HFFc6 (cell line): ENCODE data around the gene STAM. TPM values are rescaled to one million over a fixed set of nuclear protein-coding genes. Genes with fewer than 3 reads are reported as not detected.

Source experiments
- DNase-seq: peaks from one replicate; pipeline ENCODE4 v3.0.0-alpha.2; 2018
- H3K27ac Mint-ChIP-seq: 2 replicates; pipeline ENCODE4 v1.8.0; 2020; ENCODE audit warnings: mild to moderate bottlenecking, mixed read lengths
- H3K27me3 Mint-ChIP-seq: 2 replicates; pipeline ENCODE4 v1.8.0; 2021; ENCODE audit warnings: mild to moderate bottlenecking, moderate library complexity, mixed read lengths; ENCODE audit not compliant: insufficient read depth
- H3K36me3 Mint-ChIP-seq: 2 replicates; pipeline ENCODE4 v1.8.0; 2021; ENCODE audit warnings: low read depth, mixed read lengths
- H3K4me1 Mint-ChIP-seq: 2 replicates; pipeline ENCODE4 v1.8.0; 2020; ENCODE audit warnings: low read depth, mixed read lengths
- H3K4me3 Mint-ChIP-seq: 2 replicates; pipeline ENCODE4 v1.8.0; 2020; ENCODE audit warnings: mild to moderate bottlenecking, moderate library complexity, mixed read lengths
- H3K9me3 Mint-ChIP-seq: 2 replicates; pipeline ENCODE4 v1.8.0; 2020; ENCODE audit warnings: mild to moderate bottlenecking, mixed read lengths
- total RNA-seq, 6 experiments: library from RNA; stranded (reverse); fragmentation: NEBNext Ultra II Directional; extraction: Animal tissue kit (Norgen Biotek cat#: 25700); gene quantifications; 2 replicates in 1 of 6; 3 replicates in 5 of 6; pipeline ENCODE4 v1.2.3, GENCODE V29; 2021
- TF ChIP-seq, protein P1 (sequence below): fragments of 200-600 bp; sonication (generic); IDR thresholded peaks from 2 replicates; pipeline ENCODE4 v1.5.0; 2021; ENCODE audit warnings: antibody characterized with exemption, mild to moderate bottlenecking

STAM gene
- total RNA-seq, 6 experiments from 2014 or later = 37.8 to 46.9 (median 43.2) TPM

- no peaks in the 10 kb centered on the region for H3K27me3 Mint-ChIP-seq
- H3K36me3 Mint-ChIP-seq = peaks cover 67% of the 10 kb centered on the region
- no peak overlapping the region for H3K4me3 Mint-ChIP-seq
- TF ChIP-seq, protein P1, sequence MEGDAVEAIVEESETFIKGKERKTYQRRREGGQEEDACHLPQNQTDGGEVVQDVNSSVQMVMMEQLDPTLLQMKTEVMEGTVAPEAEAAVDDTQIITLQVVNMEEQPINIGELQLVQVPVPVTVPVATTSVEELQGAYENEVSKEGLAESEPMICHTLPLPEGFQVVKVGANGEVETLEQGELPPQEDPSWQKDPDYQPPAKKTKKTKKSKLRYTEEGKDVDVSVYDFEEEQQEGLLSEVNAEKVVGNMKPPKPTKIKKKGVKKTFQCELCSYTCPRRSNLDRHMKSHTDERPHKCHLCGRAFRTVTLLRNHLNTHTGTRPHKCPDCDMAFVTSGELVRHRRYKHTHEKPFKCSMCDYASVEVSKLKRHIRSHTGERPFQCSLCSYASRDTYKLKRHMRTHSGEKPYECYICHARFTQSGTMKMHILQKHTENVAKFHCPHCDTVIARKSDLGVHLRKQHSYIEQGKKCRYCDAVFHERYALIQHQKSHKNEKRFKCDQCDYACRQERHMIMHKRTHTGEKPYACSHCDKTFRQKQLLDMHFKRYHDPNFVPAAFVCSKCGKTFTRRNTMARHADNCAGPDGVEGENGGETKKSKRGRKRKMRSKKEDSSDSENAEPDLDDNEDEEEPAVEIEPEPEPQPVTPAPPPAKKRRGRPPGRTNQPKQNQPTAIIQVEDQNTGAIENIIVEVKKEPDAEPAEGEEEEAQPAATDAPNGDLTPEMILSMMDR = no peak
- H3K4me1 Mint-ChIP-seq = peaks cover 97% of the 10 kb centered on the region
- DNase-seq = no peak
- peak overlapping the region; percentile 72 for H3K27ac Mint-ChIP-seq
- H3K9me3 Mint-ChIP-seq = peaks cover 11% of the 10 kb centered on the region
Observed at GRCh38 chr10:17652585-17652984, 8.6 kb downstream of the STAM start.

DNA sequence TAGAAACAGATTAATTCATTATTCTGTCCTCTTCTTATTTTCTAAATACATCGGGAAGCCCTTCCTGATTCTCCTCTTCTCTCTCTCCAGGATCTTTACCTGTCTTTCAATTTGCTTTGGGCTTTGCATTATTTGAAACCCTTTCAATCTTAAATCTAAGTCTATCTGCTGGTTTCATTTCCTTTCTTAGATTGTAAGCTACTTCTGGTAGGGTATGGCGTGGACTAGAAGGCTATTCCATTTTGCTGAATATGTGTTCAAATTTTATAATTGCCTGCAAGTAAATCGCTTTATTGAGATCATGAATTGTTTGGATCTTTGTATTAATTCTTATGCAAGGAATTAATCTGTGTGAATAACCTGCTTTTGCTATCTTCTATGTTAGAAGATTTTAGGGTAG lies 11.1 kb downstream of the STAM start:
- DNase-seq = no peak
- H3K27me3 Mint-ChIP-seq = no peaks in the 10 kb centered on the region
- H3K27ac Mint-ChIP-seq = no peak overlapping the region; the same call in 1 of the 2 replicates
- TF ChIP-seq, protein P1 = no peak
- peaks cover 89% of the 10 kb centered on the region for H3K4me1 Mint-ChIP-seq
- peaks cover 11% of the 10 kb centered on the region for H3K9me3 Mint-ChIP-seq
- H3K4me3 Mint-ChIP-seq = no peak overlapping the region
- peaks cover 59% of the 10 kb centered on the region for H3K36me3 Mint-ChIP-seq

- TF ChIP-seq, protein P1 = no peak
- Mint-ChIP-seq H3K4me3 (peak overlapping the region; percentile 79), H3K4me1 (peaks cover 89% of the 10 kb centered on the region), H3K9me3 (peaks cover 11% of the 10 kb centered on the region), H3K27me3 (no peaks in the 10 kb centered on the region), H3K27ac (peak overlapping the region; percentile 92), H3K36me3 (peaks cover 59% of the 10 kb centered on the region)
- DNase-seq = peak; percentile 60
Observed at GRCh38 chr10:17655567-17656146, 11.7 kb downstream of the STAM start.

DNA sequence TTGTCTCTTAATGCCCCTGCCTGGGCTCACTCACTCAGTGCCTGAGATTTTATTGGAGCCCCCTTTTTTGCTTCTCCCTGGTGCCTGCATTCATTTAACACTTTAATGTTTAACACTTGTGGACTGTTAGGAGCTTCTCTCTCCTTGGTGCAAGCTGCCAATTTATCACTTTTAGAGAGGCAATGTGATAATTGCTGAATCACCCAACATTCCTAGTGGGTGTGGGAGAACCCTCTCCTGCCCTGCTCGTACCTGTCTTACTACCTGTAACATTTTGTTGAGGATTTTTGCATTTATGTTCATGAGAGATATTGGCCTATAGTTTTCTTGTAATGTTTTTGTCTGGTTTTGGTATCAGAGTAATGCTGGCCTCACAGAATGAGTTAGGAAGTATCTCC lies 13.2 kb downstream of the STAM start:
- TF ChIP-seq, protein P1 = no peak
- Mint-ChIP-seq H3K36me3 (peaks cover 59% of the 10 kb centered on the region), H3K27ac (peak overlapping the region; percentile 92; the same call in 1 of the 2 replicates), H3K4me3 (peak overlapping the region; percentile 23; the same call in 1 of the 2 replicates), H3K9me3 (peaks cover 11% of the 10 kb centered on the region), H3K4me1 (peaks cover 89% of the 10 kb centered on the region), H3K27me3 (no peaks in the 10 kb centered on the region)
- DNase-seq = no peak

GRCh38 chr10:17659365-17659764 lies 15.4 kb downstream of the STAM start:
- Mint-ChIP-seq H3K4me3 (no peak overlapping the region), H3K27me3 (0 out of 2 replicates have a peak, but pooled peaks cover 2% of the 10 kb centered on the region), H3K4me1 (peaks cover 88% of the 10 kb centered on the region), H3K9me3 (no peaks in the 10 kb centered on the region; the same call in 1 of the 2 replicates), H3K36me3 (peaks cover 63% of the 10 kb centered on the region), H3K27ac (no peak overlapping the region)
- no peak for DNase-seq
- TF ChIP-seq, protein P1 = no peak
